ENCODE results near the gene IFT27. TPM values are rescaled to one million over a fixed set of nuclear protein-coding genes. Genes with fewer than 3 reads are reported as not detected.

The IFT27 gene
- total RNA-seq, 1 donor from 2014 or later = 30.2 TPM

- no peaks in the 10 kb centered on the region for H3K9me3 ChIP-seq
- DNase-seq (no peak), ATAC-seq (no peak)
- TF ChIP-seq CTCF (IDR thresholded peaks at IDR 0.05) = no peak
- no peak overlapping the region for H3K4me3 ChIP-seq
- no peaks in the 10 kb centered on the region for H3K4me1 ChIP-seq
- peaks cover 7% of the 10 kb centered on the region for H3K27me3 ChIP-seq (ENCODE audit: low read depth)
- no peak overlapping the region for H3K27ac ChIP-seq
- intact Hi-C loops (cut with DNase I) = no loop called here
- no peaks in the 10 kb centered on the region for H3K36me3 ChIP-seq
These were observed 60.3 kb downstream of the IFT27 start for GRCh38 chr22:36715647-36716046.

- no peak overlapping the region for H3K27ac ChIP-seq
- ATAC-seq = no peak
- DNase-seq = no peak
- intact Hi-C loops (cut with DNase I) = no loop called here
- H3K36me3 ChIP-seq = no peaks in the 10 kb centered on the region
- TF ChIP-seq CTCF (IDR thresholded peaks at IDR 0.05) = no peak
- no peak overlapping the region for H3K4me3 ChIP-seq
- no peaks in the 10 kb centered on the region for H3K9me3 ChIP-seq
- H3K4me1 ChIP-seq = no peaks in the 10 kb centered on the region
- peaks cover 7% of the 10 kb centered on the region for H3K27me3 ChIP-seq (ENCODE audit: low read depth)
These were observed 61.8 kb downstream of the IFT27 start for GRCh38 chr22:36714110-36714509.

- Histone ChIP-seq H3K4me3 (no peak overlapping the region), H3K36me3 (no peaks in the 10 kb centered on the region), H3K9me3 (no peaks in the 10 kb centered on the region), H3K27ac (no peak overlapping the region), H3K4me1 (no peaks in the 10 kb centered on the region), H3K27me3 (ENCODE audit: low read depth) (peaks cover 7% of the 10 kb centered on the region)
- ATAC-seq (no peak), DNase-seq (no peak)
- TF ChIP-seq CTCF (IDR thresholded peaks at IDR 0.05) = no peak
- intact Hi-C loops (cut with DNase I) = no loop called here
These were observed 62.5 kb downstream of the IFT27 start for GRCh38 chr22:36713436-36713835.

Other genes with a start within 250 kb of the IFT27 start
- 133 TPM for gene EIF3D, start 247.0 kb downstream of the IFT27 start, total RNA-seq
- not detected for gene CACNG2, start 72.4 kb downstream of the IFT27 start, total RNA-seq
- 4.5 TPM for gene PVALB, start 40.9 kb upstream of the IFT27 start, total RNA-seq
- 55.3 TPM for gene NCF4, start 84.9 kb upstream of the IFT27 start, total RNA-seq
- gene CSF2RB, start 137.5 kb upstream of the IFT27 start, total RNA-seq = 30.1 TPM
- gene TST, start 243.3 kb upstream of the IFT27 start, total RNA-seq = 48.3 TPM
- 73.2 TPM for gene MPST, start 243.6 kb upstream of the IFT27 start, total RNA-seq